ENCODE data around the gene PDE3B.
"Not testable (repeated sequence)": the region's sequence is repeated elsewhere in the genome, so short reads cannot be mapped to it uniquely, and the experiment has no call there.

Gene PDE3B

GRCh38 chr11:14778460-14778859, 134.9 kb downstream of the PDE3B start:
- not testable (repeated sequence) for H3K79me2 ChIP-seq (ENCODE audit: control insufficient read depth, insufficient read depth, low read length, poor library complexity); H3K18ac ChIP-seq (ENCODE audit: low read length); H4K91ac ChIP-seq (ENCODE audit: low read depth, low read length); H3K9me3 ChIP-seq (ENCODE audit: insufficient read depth, low read depth, low read length); H3K36me3 ChIP-seq (ENCODE audit: control insufficient read depth in 1 of 2, insufficient read depth in 2 of 2, low read length in 2 of 2); H4K12ac ChIP-seq (ENCODE audit: low read depth, low read length); H3K4ac ChIP-seq (ENCODE audit: low read depth, low read length); H3K79me1 ChIP-seq (ENCODE audit: low read length); H3K9ac ChIP-seq (ENCODE audit: low read length); H3K23ac ChIP-seq (ENCODE audit: low read length); H2BK120ac ChIP-seq (ENCODE audit: insufficient read depth, low read length, poor library complexity); H2BK12ac ChIP-seq (ENCODE audit: low read length); H3K27ac ChIP-seq (ENCODE audit: low read depth, low read length); H2AK5ac ChIP-seq (ENCODE audit: low read length); H3K4me1 ChIP-seq (ENCODE audit: control insufficient read depth in 1 of 2, insufficient read depth in 2 of 2, low read length in 2 of 2); DNase-seq; H2BK5ac ChIP-seq (ENCODE audit: low read depth, low read length, poor library complexity); H2AFZ ChIP-seq (ENCODE audit: insufficient read depth, low read length, poor library complexity); H3K4me2 ChIP-seq (ENCODE audit: low read length); H3K4me3 ChIP-seq (ENCODE audit: low read depth, low read length); H3K14ac ChIP-seq (ENCODE audit: low read length); H4K8ac ChIP-seq (ENCODE audit: low read depth, low read length); H3K27me3 ChIP-seq (ENCODE audit: insufficient read depth, low read length)
- no CpG with 5 or more reads among the region's 8 CpGs for WGBS (ENCODE audit: extremely low coverage, insufficient coverage, insufficient read length)

- no peaks in the 10 kb centered on the region for H3K79me1 ChIP-seq (ENCODE audit: low read length)
- H3K9ac ChIP-seq (ENCODE audit: low read length), result no peak overlapping the region
- no peak overlapping the region for H3K23ac ChIP-seq (ENCODE audit: low read length)
- H2BK120ac ChIP-seq (ENCODE audit: insufficient read depth, low read length, poor library complexity), result no peak overlapping the region
- no peaks in the 10 kb centered on the region for H3K79me2 ChIP-seq (ENCODE audit: control insufficient read depth, insufficient read depth, low read length, poor library complexity)
- no peak overlapping the region for H4K12ac ChIP-seq (ENCODE audit: low read depth, low read length)
- H3K14ac ChIP-seq (ENCODE audit: low read length), result no peak overlapping the region
- no peak overlapping the region for H3K4ac ChIP-seq (ENCODE audit: low read depth, low read length)
- H3K27me3 ChIP-seq (ENCODE audit: insufficient read depth, low read length), result no peaks in the 10 kb centered on the region
- H4K8ac ChIP-seq (ENCODE audit: low read depth, low read length), result no peak overlapping the region
- H3K27ac ChIP-seq (ENCODE audit: low read depth, low read length), result no peak overlapping the region
- H3K18ac ChIP-seq (ENCODE audit: low read length), result no peak overlapping the region
- no peak overlapping the region for H2AFZ ChIP-seq (ENCODE audit: insufficient read depth, low read length, poor library complexity)
- no peak overlapping the region for H4K91ac ChIP-seq (ENCODE audit: low read depth, low read length)
- no peak overlapping the region for H3K4me2 ChIP-seq (ENCODE audit: low read length)
- H2AK5ac ChIP-seq (ENCODE audit: low read length), result no peak overlapping the region
- no peak for DNase-seq
- no peak overlapping the region for H2BK5ac ChIP-seq (ENCODE audit: low read depth, low read length, poor library complexity)
- no peaks in the 10 kb centered on the region for H3K4me1 ChIP-seq (ENCODE audit: control insufficient read depth in 1 of 2, insufficient read depth in 2 of 2, low read length in 2 of 2)
- H3K4me3 ChIP-seq (ENCODE audit: low read depth, low read length), result no peak overlapping the region
- no peak overlapping the region for H2BK12ac ChIP-seq (ENCODE audit: low read length)
- H3K36me3 ChIP-seq (ENCODE audit: control insufficient read depth in 1 of 2, insufficient read depth in 2 of 2, low read length in 2 of 2), result no peaks in the 10 kb centered on the region
- no peaks in the 10 kb centered on the region for H3K9me3 ChIP-seq (ENCODE audit: insufficient read depth, low read depth, low read length)
- no CpG with 5 or more reads among the region's 6 CpGs for WGBS (ENCODE audit: extremely low coverage, insufficient coverage, insufficient read length)
Observed at GRCh38 chr11:14783788-14784187, 140.2 kb downstream of the PDE3B start.

GRCh38 chr11:14784230-14784629, 140.6 kb downstream of the PDE3B start:
- no peak overlapping the region for H4K8ac ChIP-seq (ENCODE audit: low read depth, low read length)
- H4K12ac ChIP-seq (ENCODE audit: low read depth, low read length), result no peak overlapping the region
- H2BK120ac ChIP-seq (ENCODE audit: insufficient read depth, low read length, poor library complexity), result no peak overlapping the region
- no peaks in the 10 kb centered on the region for H3K27me3 ChIP-seq (ENCODE audit: insufficient read depth, low read length)
- DNase-seq, result no peak
- no peak overlapping the region for H2BK12ac ChIP-seq (ENCODE audit: low read length)
- H3K14ac ChIP-seq (ENCODE audit: low read length), result no peak overlapping the region
- no peak overlapping the region for H3K18ac ChIP-seq (ENCODE audit: low read length)
- no peaks in the 10 kb centered on the region for H3K79me2 ChIP-seq (ENCODE audit: control insufficient read depth, insufficient read depth, low read length, poor library complexity)
- no peak overlapping the region for H3K4me2 ChIP-seq (ENCODE audit: low read length)
- no peak overlapping the region for H3K4ac ChIP-seq (ENCODE audit: low read depth, low read length)
- H3K9me3 ChIP-seq (ENCODE audit: insufficient read depth, low read depth, low read length), result no peaks in the 10 kb centered on the region
- no peak overlapping the region for H4K91ac ChIP-seq (ENCODE audit: low read depth, low read length)
- no peak overlapping the region for H3K9ac ChIP-seq (ENCODE audit: low read length)
- no peak overlapping the region for H2AK5ac ChIP-seq (ENCODE audit: low read length)
- H3K79me1 ChIP-seq (ENCODE audit: low read length), result no peaks in the 10 kb centered on the region
- no peak overlapping the region for H3K23ac ChIP-seq (ENCODE audit: low read length)
- no peak overlapping the region for H3K27ac ChIP-seq (ENCODE audit: low read depth, low read length)
- H3K4me1 ChIP-seq (ENCODE audit: control insufficient read depth in 1 of 2, insufficient read depth in 2 of 2, low read length in 2 of 2), result no peaks in the 10 kb centered on the region
- H3K4me3 ChIP-seq (ENCODE audit: low read depth, low read length), result no peak overlapping the region
- H2BK5ac ChIP-seq (ENCODE audit: low read depth, low read length, poor library complexity), result no peak overlapping the region
- WGBS (ENCODE audit: extremely low coverage, insufficient coverage, insufficient read length), result no CpG with 5 or more reads among the region's 2 CpGs
- no peak overlapping the region for H2AFZ ChIP-seq (ENCODE audit: insufficient read depth, low read length, poor library complexity)
- no peaks in the 10 kb centered on the region for H3K36me3 ChIP-seq (ENCODE audit: control insufficient read depth in 1 of 2, insufficient read depth in 2 of 2, low read length in 2 of 2)

- no peaks in the 10 kb centered on the region for H3K79me2 ChIP-seq (ENCODE audit: control insufficient read depth, insufficient read depth, low read length, poor library complexity)
- DNase-seq, result peak in 1 of 2 donors; percentile 31
- H3K14ac ChIP-seq (ENCODE audit: low read length), result no peak overlapping the region
Observed at GRCh38 chr11:14789879-14790484, 146.4 kb downstream of the PDE3B start.

More at GRCh38 chr11:14789879-14790484, 146.4 kb downstream of the PDE3B start:
- Histone ChIP-seq H3K4ac (ENCODE audit: low read depth, low read length) (no peak overlapping the region), H3K36me3 (ENCODE audit: control insufficient read depth in 1 of 2, insufficient read depth in 2 of 2, low read length in 2 of 2) (no peaks in the 10 kb centered on the region), H3K4me1 (ENCODE audit: control insufficient read depth in 1 of 2, insufficient read depth in 2 of 2, low read length in 2 of 2) (no peaks in the 10 kb centered on the region), H4K12ac (ENCODE audit: low read depth, low read length) (no peak overlapping the region), H3K18ac (ENCODE audit: low read length) (no peak overlapping the region), H2AK5ac (ENCODE audit: low read length) (no peak overlapping the region), H3K79me1 (ENCODE audit: low read length) (no peaks in the 10 kb centered on the region), H4K91ac (ENCODE audit: low read depth, low read length) (no peak overlapping the region), H2BK12ac (ENCODE audit: low read length) (no peak overlapping the region), H3K4me3 (ENCODE audit: low read depth, low read length) (no peak overlapping the region), H2AFZ (ENCODE audit: insufficient read depth, low read length, poor library complexity) (no peak overlapping the region), H2BK5ac (ENCODE audit: low read depth, low read length, poor library complexity) (no peak overlapping the region), H3K9me3 (ENCODE audit: insufficient read depth, low read depth, low read length) (no peaks in the 10 kb centered on the region), H2BK120ac (ENCODE audit: insufficient read depth, low read length, poor library complexity) (no peak overlapping the region), H3K4me2 (ENCODE audit: low read length) (no peak overlapping the region), H3K27ac (ENCODE audit: low read depth, low read length) (no peak overlapping the region), H4K8ac (ENCODE audit: low read depth, low read length) (no peak overlapping the region), H3K27me3 (ENCODE audit: insufficient read depth, low read length) (no peaks in the 10 kb centered on the region), H3K9ac (ENCODE audit: low read length) (no peak overlapping the region), H3K23ac (ENCODE audit: low read length) (no peak overlapping the region)

Measured in trophoblast cell (in vitro differentiated cells and primary cell).